GM23338 (cell line): ENCODE measurements around the gene CMC2. TPM values are rescaled to one million over a fixed set of nuclear protein-coding genes. Genes with fewer than 3 reads are reported as not detected.
A peak's percentile ranks its signal among the peaks of the same experiment; 100 is the strongest.

Source experiments
- ATAC-seq: fragments of 200-7000 bp; cut with Tn5 transposase; 3 replicates; pipeline ENCODE4 v1.9.1; 2020
- DNase-seq: peaks from one replicate; pipeline ENCODE4 v3.0.0-alpha.2; 2015; ENCODE audit warnings: low spot score
- H2AFZ ChIP-seq: fragments of 200-600 bp; sonication (generic); 2 replicates; pipeline ENCODE4 v1.8.0; 2016; ENCODE audit warnings: antibody characterized with exemption, mild to moderate bottlenecking, moderate library complexity
- H3F3A ChIP-seq: fragments of 200-600 bp; sonication (generic); replicated peaks from 2 replicates; pipeline ENCODE4 v1.8.0; 2017; ENCODE audit warnings: antibody characterized with exemption, mixed run types, low read depth
- H3K27ac ChIP-seq: fragments of 200-600 bp; sonication (generic); 2 replicates; pipeline ENCODE4 v1.6.1; 2016; ENCODE audit warnings: low read depth
- H3K27me3 ChIP-seq: fragments of 200-600 bp; sonication (generic); 2 replicates; pipeline ENCODE4 v1.8.0; 2016; ENCODE audit warnings: mild to moderate bottlenecking, mixed run types, moderate library complexity; ENCODE audit not compliant: insufficient read depth
- H3K36me3 ChIP-seq: fragments of 200-600 bp; sonication (generic); 2 replicates; pipeline ENCODE4 v1.8.0; 2016; ENCODE audit warnings: mild to moderate bottlenecking; ENCODE audit not compliant: insufficient read depth
- H3K4me1 ChIP-seq: fragments of 200-600 bp; sonication (generic); 2 replicates; pipeline ENCODE4 v1.8.0; 2016; ENCODE audit warnings: mild to moderate bottlenecking, moderate library complexity; ENCODE audit not compliant: insufficient read depth
- H3K4me2 ChIP-seq: fragments of 200-600 bp; sonication (generic); 2 replicates; pipeline ENCODE4 v1.7.1; 2017; ENCODE audit warnings: mixed run types
- H3K4me3 ChIP-seq: fragments of 200-600 bp; sonication (generic); 2 replicates; pipeline ENCODE4 v1.6.1; 2016; ENCODE audit warnings: mixed run types
- H3K79me2 ChIP-seq: fragments of 200-600 bp; sonication (generic); replicated peaks from 2 replicates; pipeline ENCODE4 v1.8.0; 2017; ENCODE audit warnings: mild to moderate bottlenecking; ENCODE audit not compliant: insufficient read depth
- H3K9me2 ChIP-seq: fragments of 200-600 bp; sonication (generic); 2 replicates; pipeline ENCODE4 v1.8.0; 2017; ENCODE audit not compliant: insufficient read depth
- H4K20me1 ChIP-seq: fragments of 200-600 bp; sonication (generic); replicated peaks from 2 replicates; pipeline ENCODE4 v1.8.0; 2017; ENCODE audit warnings: mild to moderate bottlenecking; ENCODE audit not compliant: insufficient read depth
- H3K27ac Mint-ChIP-seq: 2 replicates; pipeline ENCODE4 v1.8.0; 2020; ENCODE audit warnings: inconsistent platforms, mild to moderate bottlenecking, moderate library complexity, mixed read lengths
- H3K27me3 Mint-ChIP-seq: 3 replicates; pipeline ENCODE4 v1.8.0; 2022; ENCODE audit warnings: low read depth, mild to moderate bottlenecking, moderate library complexity, mixed read lengths, inconsistent platforms; ENCODE audit not compliant: insufficient read depth, poor library complexity
- H3K36me3 Mint-ChIP-seq: 3 replicates; pipeline ENCODE4 v1.8.0; 2021; ENCODE audit warnings: low read depth, mild to moderate bottlenecking, inconsistent platforms, moderate library complexity, mixed read lengths
- H3K4me1 Mint-ChIP-seq: 3 replicates; pipeline ENCODE4 v1.8.0; 2020; ENCODE audit warnings: mild to moderate bottlenecking, inconsistent platforms, mixed read lengths
- H3K4me3 Mint-ChIP-seq: 3 replicates; pipeline ENCODE4 v1.8.0; 2021; ENCODE audit warnings: moderate library complexity, mild to moderate bottlenecking, inconsistent platforms, mixed read lengths
- H3K9me3 Mint-ChIP-seq: 3 replicates; pipeline ENCODE4 v1.8.0; 2020; ENCODE audit warnings: moderate library complexity, mild to moderate bottlenecking, inconsistent platforms, mixed read lengths
- CREB1 ChIP-seq: fragments of 250-450 bp; sonication (Bioruptor Pico); IDR thresholded peaks from 2 replicates; pipeline ENCODE4 v1.5.0; 2020; ENCODE audit warnings: low read depth, mild to moderate bottlenecking, moderate library complexity
- CTCF ChIP-seq, 2 experiments: fragments of 200-600 bp in 1 of 2; sonication (generic) in 1 of 2; conservative IDR thresholded peaks; 2 replicates each; pipeline versions ENCODE4 v1.5.1 to v1.6.1; 2016 to 2017; ENCODE audit warnings: antibody characterized with exemption in 2 of 2, low read depth in 2 of 2, mild to moderate bottlenecking in 2 of 2, moderate library complexity in 1 of 2
- ETS1 ChIP-seq: IDR thresholded peaks from 2 replicates; pipeline ENCODE4 v1.6.1; 2016; ENCODE audit warnings: antibody characterized with exemption
- NANOG ChIP-seq: IDR thresholded peaks from 2 replicates; pipeline ENCODE4 v1.6.1; 2016; ENCODE audit warnings: antibody characterized with exemption, borderline replicate concordance
- REST ChIP-seq: IDR thresholded peaks from one replicate; pipeline ENCODE4 v1.6.1; 2018; ENCODE audit warnings: antibody characterized with exemption; ENCODE audit not compliant: unreplicated experiment
- STAT1 ChIP-seq: IDR thresholded peaks from one replicate; pipeline ENCODE4 v1.6.1; 2016; ENCODE audit warnings: antibody characterized with exemption; ENCODE audit not compliant: unreplicated experiment
- ZNF114 ChIP-seq: fragments of 250-450 bp; sonication (Bioruptor Pico); IDR thresholded peaks from 2 replicates; pipeline ENCODE4 v1.5.0; 2020; ENCODE audit warnings: mild to moderate bottlenecking, moderate library complexity
- ZNF462 ChIP-seq: fragments of 250-450 bp; sonication (Bioruptor Pico); IDR thresholded peaks from 2 replicates; pipeline ENCODE4 v1.5.0; 2020; ENCODE audit warnings: mild to moderate bottlenecking, moderate library complexity
- polyA plus RNA-seq: library from polyadenylated mRNA; unstranded; fragments of >200 nt; fragmentation: Nextera tagmentation; extraction: Ambion mirVana; gene quantifications from 2 replicates; pipeline ENCODE4 v1.2.1, GENCODE V29; 2016
- total RNA-seq: library from RNA; depleted of rRNA; stranded (reverse); fragments of >200 nt; shearing (Covaris generic); gene quantifications from 2 replicates; pipeline ENCODE4 v1.2.3, GENCODE V29; 2014

CMC2 gene
- total and polyA plus RNA-seq, 2 experiments from 2014 or later, result 35.7 to 211 TPM

GRCh38 chr16:80974649-80975376, 31.9 kb downstream of the CMC2 start:
- TF ChIP-seq CTCF (conservative IDR thresholded peaks at IDR 0.05; ENCODE audit: low read depth in 2 of 2), result peak in 1 of 2 experiments; percentile 58; a peak in 2 of 4 replicates
- TF ChIP-seq STAT1, result no peak
- Histone ChIP-seq H3F3A (no peaks in the 10 kb centered on the region), H3K27me3 (no peaks in the 10 kb centered on the region), H3K9me2 (no peaks in the 10 kb centered on the region), H3K36me3 (no peaks in the 10 kb centered on the region), H3K79me2 (no peaks in the 10 kb centered on the region), H2AFZ (no peak overlapping the region), H3K4me3 (no peak overlapping the region), H3K4me1 (no peaks in the 10 kb centered on the region), H3K27ac (no peak overlapping the region), H3K4me2 (no peak overlapping the region), H4K20me1 (0 out of 2 replicates have a peak, but pooled peaks cover 9% of the 10 kb centered on the region)
- DNase-seq (no peak), ATAC-seq (no peak; the same call in 1 of the 3 replicates)
- Mint-ChIP-seq H3K9me3 (no peaks in the 10 kb centered on the region), H3K27ac (no peak overlapping the region), H3K4me3 (no peak overlapping the region), H3K27me3 (peaks cover 2% of the 10 kb centered on the region), H3K4me1 (peaks cover 2% of the 10 kb centered on the region; the same call in 2 of the 3 replicates), H3K36me3 (peaks cover 5% of the 10 kb centered on the region)

GRCh38 chr16:80973991-80974390, 32.7 kb downstream of the CMC2 start:
- Histone ChIP-seq H3K27me3 (no peaks in the 10 kb centered on the region), H3K36me3 (no peaks in the 10 kb centered on the region), H3K79me2 (no peaks in the 10 kb centered on the region), H2AFZ (no peak overlapping the region), H3K4me2 (no peak overlapping the region), H3K4me1 (no peaks in the 10 kb centered on the region), H3K27ac (no peak overlapping the region), H3K4me3 (no peak overlapping the region), H4K20me1 (0 out of 2 replicates have a peak, but pooled peaks cover 9% of the 10 kb centered on the region), H3F3A (no peaks in the 10 kb centered on the region), H3K9me2 (no peaks in the 10 kb centered on the region)
- DNase-seq, result no peak
- no peak overlapping the region; the same call in 1 of the 2 replicates for H3K27ac Mint-ChIP-seq
- peaks cover 2% of the 10 kb centered on the region for H3K27me3 Mint-ChIP-seq
- no peak for ATAC-seq
- H3K4me3 Mint-ChIP-seq, result no peak overlapping the region
- H3K4me1 Mint-ChIP-seq, result peaks cover 2% of the 10 kb centered on the region; the same call in 2 of the 3 replicates
- peaks cover 2% of the 10 kb centered on the region for H3K36me3 Mint-ChIP-seq
- no peaks in the 10 kb centered on the region for H3K9me3 Mint-ChIP-seq
- TF ChIP-seq NANOG, result no peak
- no peak for TF ChIP-seq STAT1
- TF ChIP-seq CREB1 (CRISPR knock-in tag), result no peak
- TF ChIP-seq REST, result no peak
- no peak for TF ChIP-seq ZNF462 (CRISPR knock-in tag)
- TF ChIP-seq ETS1, result no peak
- TF ChIP-seq ZNF114, result no peak
